Skeletal muscle cell (primary cell): ENCODE data around the gene SECTM1.

Source experiments
- DNase-seq: peaks from one replicate; pipeline ENCODE4 v3.0.0-alpha.2; 2010; ENCODE audit warnings: low read depth
- H3K4me3 ChIP-seq: 2 replicates; pipeline ENCODE4 v1.5.1; 2011; ENCODE audit warnings: low read depth, mild to moderate bottlenecking, control low read depth, low read length, moderate library complexity

The SECTM1 gene

GRCh38 chr17:82273327-82274133 is 60.0 kb downstream of the SECTM1 start, which contains the start of gene CSNK1D:
Gene CSNK1D (minus strand): TSS chr17:82273700. CDS start chr17:82273381, 319 bp downstream.
- DNase-seq, result no peak
- H3K4me3 ChIP-seq, result peak within 1 kb of the TSS; percentile 78

GRCh38 chr17:82272495-82273326 is 60.9 kb downstream of the SECTM1 start:
- peak overlapping the region; percentile 78 for H3K4me3 ChIP-seq
- no peak for DNase-seq

- H3K4me3 ChIP-seq, result no peak overlapping the region
- DNase-seq, result no peak
Observed at GRCh38 chr17:82271401-82271800, 62.2 kb downstream of the SECTM1 start.
